HepG2 (cell line): Measurements from ENCODE around the gene KCTD5. TPM values are rescaled to one million over a fixed set of nuclear protein-coding genes. Genes with fewer than 3 reads are reported as not detected.

Experiments used
- JDP2 ChIP-seq: sonication (generic); formaldehyde crosslinking; IDR thresholded peaks from 2 replicates; pipeline ENCODE4 v1.8.1; 2022; ENCODE audit warnings: missing genetic modification reagents, borderline replicate concordance
- KIAA2018 ChIP-seq: sonication (generic); formaldehyde crosslinking; IDR thresholded peaks from 2 replicates; pipeline ENCODE4 v1.5.0; 2020; ENCODE audit warnings: mild to moderate bottlenecking, missing genetic modification reagents, borderline replicate concordance
- PRDM10 ChIP-seq: sonication (generic); formaldehyde crosslinking; IDR thresholded peaks from 2 replicates; pipeline ENCODE4 v1.4.0; 2020; ENCODE audit warnings: low read depth, missing genetic modification reagents
- RFX1 ChIP-seq: fragments of 450-650 bp; IDR thresholded peaks from 2 replicates; pipeline ENCODE4 v1.6.1; 2017
- TBX2 ChIP-seq: sonication (generic); formaldehyde crosslinking; IDR thresholded peaks from 2 replicates; pipeline ENCODE4 v1.5.0; 2020; ENCODE audit warnings: missing genetic modification reagents, mild to moderate bottlenecking, borderline replicate concordance
- U2AF1 ChIP-seq: fragments of 200-400 bp; formaldehyde crosslinking; optimal IDR thresholded peaks from 2 replicates; pipeline ENCODE3; 2017; ENCODE audit warnings: mild to moderate bottlenecking, low read depth, low read length
- ZNF383 ChIP-seq: sonication (generic); formaldehyde crosslinking; IDR thresholded peaks from 2 replicates; pipeline ENCODE4 v1.4.0; 2020; ENCODE audit warnings: missing genetic modification reagents, mild to moderate bottlenecking, borderline replicate concordance
- ZNF556 ChIP-seq: sonication (generic); formaldehyde crosslinking; IDR thresholded peaks from 2 replicates; pipeline ENCODE4 v1.4.0; 2020; ENCODE audit warnings: mild to moderate bottlenecking, missing genetic modification reagents, borderline replicate concordance
- polyA plus RNA-seq, 8 experiments: library from polyadenylated mRNA; depleted of rRNA in 3 of 8; stranded (reverse) in 7 of 8; unstranded in 1 of 8; fragments of >200 nt; fragmentation: Illumina TruSeq in 4 of 8; extraction: Trizol in 4 of 8; gene quantifications; 2 replicates each; pipeline versions ENCODE4 v1.2.1 to v1.2.3, GENCODE V29; 2011 to 2016; ENCODE audit warnings: low read depth in 4 of 8, missing spikeins in 1 of 8, mixed read lengths in 1 of 8; ENCODE audit not compliant: insufficient read depth in 1 of 8
- total RNA-seq, 5 experiments: library from RNA; depleted of rRNA; stranded (reverse); fragments of >200 nt; fragmentation: Illumina TruSeq; extraction: Trizol; gene quantifications; 2 replicates each; pipeline ENCODE4 v1.2.3, GENCODE V29; 2016; ENCODE audit warnings: low read depth in 1 of 5

Gene KCTD5
- total and polyA plus RNA-seq, 2 of the 13 experiments (the other 11 are each of a cell fraction or from before 2014, with no cell fraction given): 25.4 to 29.8 TPM

GRCh38 chr16:2752035-2752849, 69.9 kb downstream of the KCTD5 start, which contains the start of gene SRRM2 (continued):
- TF ChIP-seq KIAA2018 (CRISPR knock-in tag) (no peak; the same call in 1 of the 2 replicates), ZNF383 (CRISPR knock-in tag) (no peak), U2AF1 (no peak), RFX1 (no peak), ZNF556 (CRISPR knock-in tag) (peak; percentile 83), JDP2 (CRISPR knock-in tag) (no peak; the same call in 1 of the 2 replicates), TBX2 (CRISPR knock-in tag) (peak; percentile 91), PRDM10 (CRISPR knock-in tag) (no peak)
